GM20000 (cell line): ENCODE results near the gene NDUFAF4.

Experiments
- DNase-seq: peaks from one replicate; pipeline ENCODE4 v3.0.0; 2012; ENCODE audit warnings: low spot score
- CTCF ChIP-seq: IDR thresholded peaks from 2 replicates; pipeline ENCODE4 v1.5.1; 2012; ENCODE audit warnings: mild to moderate bottlenecking, control low read depth; ENCODE audit errors: extremely low read depth, missing control alignments

Gene NDUFAF4

GRCh38 chr6:96878143-96878542 lies 19.5 kb downstream of the NDUFAF4 start:
- no peak for TF ChIP-seq CTCF
- DNase-seq, result no peak

- DNase-seq, result no peak
- TF ChIP-seq CTCF, result no peak
Observed at GRCh38 chr6:96876886-96877545, 20.7 kb downstream of the NDUFAF4 start.

GRCh38 chr6:96872976-96873375 lies 24.7 kb downstream of the NDUFAF4 start:
- no peak for TF ChIP-seq CTCF
- DNase-seq, result no peak

GRCh38 chr6:96865055-96865405 lies 32.7 kb downstream of the NDUFAF4 start:
- no peak for TF ChIP-seq CTCF
- no peak for DNase-seq

GRCh38 chr6:96864216-96865054 lies 33.3 kb downstream of the NDUFAF4 start:
- no peak for DNase-seq
- TF ChIP-seq CTCF, result no peak

GRCh38 chr6:96862560-96862959 lies 35.1 kb downstream of the NDUFAF4 start:
- TF ChIP-seq CTCF, result no peak
- no peak for DNase-seq

- no peak for TF ChIP-seq CTCF
- no peak for DNase-seq
Observed at GRCh38 chr6:96861588-96861987, 36.1 kb downstream of the NDUFAF4 start.
